ENCODE data around the gene ASPSCR1. TPM values are rescaled to one million over a fixed set of nuclear protein-coding genes. Genes with fewer than 3 reads are reported as not detected.
A peak's percentile ranks its signal among the peaks of the same experiment; 100 is the strongest.

The ASPSCR1 gene
- total RNA-seq, 1 donor from 2014 or later: 50.0 TPM

DNA sequence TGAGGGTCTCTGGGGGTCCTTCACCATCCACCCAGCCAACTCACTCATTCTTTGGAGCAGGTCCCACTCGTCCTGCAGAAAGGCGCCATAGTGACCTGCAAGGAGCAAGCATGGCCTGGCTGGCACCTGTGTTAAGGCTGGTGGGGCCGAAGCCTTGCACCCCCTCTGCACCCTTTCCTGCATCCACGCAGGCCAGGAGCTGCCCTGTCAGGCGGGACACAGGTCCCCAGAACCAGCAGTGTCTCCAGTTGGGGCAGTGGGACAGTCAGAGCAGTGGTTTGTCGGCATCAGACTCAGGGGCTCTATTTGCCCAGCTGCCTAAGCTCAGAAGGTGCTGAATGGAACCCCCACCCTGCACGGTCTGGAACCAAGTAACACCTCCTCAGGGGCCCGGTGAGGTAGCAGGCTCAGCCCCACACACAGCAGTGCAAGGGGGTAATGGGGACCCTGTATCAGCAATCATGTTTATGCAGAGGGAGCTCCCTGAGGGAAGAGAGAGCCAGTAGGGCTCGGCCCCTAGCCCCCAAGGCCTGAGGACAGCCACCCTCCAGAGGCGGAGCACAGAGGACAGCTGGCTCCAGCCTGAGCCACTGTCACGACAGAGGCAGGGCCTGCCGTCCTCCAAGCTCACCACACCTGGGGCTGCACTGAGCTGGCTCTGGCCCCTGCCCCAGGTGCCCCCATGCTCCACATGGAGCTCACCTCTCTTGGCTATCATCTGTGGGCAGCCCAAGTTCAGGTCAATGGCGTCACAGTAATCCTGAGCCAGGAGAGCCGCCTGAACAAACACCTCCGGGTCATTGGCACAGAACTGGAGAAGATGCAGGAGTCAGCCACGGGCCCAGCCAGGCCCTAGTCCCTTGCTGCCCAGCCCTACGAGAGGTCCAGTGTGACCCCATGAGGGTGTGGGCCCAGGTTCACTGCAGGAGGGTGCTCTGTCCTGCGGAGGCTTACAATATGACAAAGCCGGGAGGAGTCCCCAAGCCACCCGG lies 86.3 kb downstream of the ASPSCR1 start:
- TF ChIP-seq, protein P1, sequence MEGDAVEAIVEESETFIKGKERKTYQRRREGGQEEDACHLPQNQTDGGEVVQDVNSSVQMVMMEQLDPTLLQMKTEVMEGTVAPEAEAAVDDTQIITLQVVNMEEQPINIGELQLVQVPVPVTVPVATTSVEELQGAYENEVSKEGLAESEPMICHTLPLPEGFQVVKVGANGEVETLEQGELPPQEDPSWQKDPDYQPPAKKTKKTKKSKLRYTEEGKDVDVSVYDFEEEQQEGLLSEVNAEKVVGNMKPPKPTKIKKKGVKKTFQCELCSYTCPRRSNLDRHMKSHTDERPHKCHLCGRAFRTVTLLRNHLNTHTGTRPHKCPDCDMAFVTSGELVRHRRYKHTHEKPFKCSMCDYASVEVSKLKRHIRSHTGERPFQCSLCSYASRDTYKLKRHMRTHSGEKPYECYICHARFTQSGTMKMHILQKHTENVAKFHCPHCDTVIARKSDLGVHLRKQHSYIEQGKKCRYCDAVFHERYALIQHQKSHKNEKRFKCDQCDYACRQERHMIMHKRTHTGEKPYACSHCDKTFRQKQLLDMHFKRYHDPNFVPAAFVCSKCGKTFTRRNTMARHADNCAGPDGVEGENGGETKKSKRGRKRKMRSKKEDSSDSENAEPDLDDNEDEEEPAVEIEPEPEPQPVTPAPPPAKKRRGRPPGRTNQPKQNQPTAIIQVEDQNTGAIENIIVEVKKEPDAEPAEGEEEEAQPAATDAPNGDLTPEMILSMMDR (IDR thresholded peaks at IDR 0.05): no peak
- Mint-ChIP-seq H3K27me3 (no peaks in the 10 kb centered on the region), H3K4me1 (peaks cover 15% of the 10 kb centered on the region), H3K9me3 (no peaks in the 10 kb centered on the region), H3K36me3 (ENCODE audit: low read depth) (peaks cover 24% of the 10 kb centered on the region), H3K4me3 (peak overlapping the region; percentile 72), H3K27ac (no peak overlapping the region)
- ChIA-PET CTCF (no interaction called here), POLR2A (interaction anchor here (0.7 to 3.2 kb wide), 5 partner anchors 9 to 380 kb away, joined by 3 to 8 read pairs (median 7); partner anchors contain the start of genes ARL16 and HGS)
- intact Hi-C loops (cut with micrococcal nuclease): loop anchor here (2.0 kb wide), 1 partner anchor 27 kb away; the partner anchor contains the start of gene DCXR
- DNase-seq: no peak
- no peak for ATAC-seq (ENCODE audit: low read depth)

DNA sequence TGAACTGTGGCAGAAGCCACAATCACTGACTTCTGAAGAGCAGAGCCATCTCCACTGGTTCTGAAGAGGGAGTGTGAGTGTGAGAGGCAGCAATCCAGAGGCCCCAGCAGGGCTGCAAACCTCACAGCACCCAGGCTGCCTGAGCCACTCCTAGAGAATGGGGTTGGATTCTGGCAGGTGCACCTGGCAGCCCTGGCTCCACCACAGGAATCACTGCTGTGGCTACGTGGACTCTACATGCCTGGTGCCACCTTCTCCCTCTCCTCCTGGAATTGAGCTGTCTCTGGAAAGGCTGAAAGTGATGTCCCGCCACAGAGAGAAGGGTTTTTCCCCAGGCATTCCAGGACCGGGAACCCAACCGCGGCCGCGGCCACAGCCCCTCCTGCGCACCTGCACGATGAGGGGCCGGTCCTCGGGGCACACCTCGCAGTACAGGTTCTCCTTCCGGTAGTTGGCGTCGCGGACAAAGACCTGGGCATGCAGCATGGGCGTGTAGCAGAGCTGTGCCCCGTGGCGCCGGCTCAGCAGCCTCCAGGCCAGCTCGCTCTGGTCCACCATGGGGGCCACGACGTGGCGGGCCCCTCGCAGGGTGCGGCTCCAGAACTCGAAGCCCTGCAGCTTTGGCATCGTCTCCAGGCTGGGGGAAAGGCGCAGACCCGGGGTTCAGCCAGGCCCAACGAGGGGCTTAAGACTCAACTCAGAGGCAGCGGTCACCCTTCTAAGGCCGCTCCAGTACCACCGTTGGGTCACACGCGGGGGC lies 87.2 kb downstream of the ASPSCR1 start:
- Mint-ChIP-seq H3K4me1 (peaks cover 15% of the 10 kb centered on the region), H3K4me3 (peak overlapping the region; percentile 72), H3K27me3 (no peaks in the 10 kb centered on the region), H3K27ac (no peak overlapping the region), H3K9me3 (no peaks in the 10 kb centered on the region), H3K36me3 (ENCODE audit: low read depth) (peaks cover 20% of the 10 kb centered on the region)
- intact Hi-C loops (cut with micrococcal nuclease): loop anchor here (1.0 to 2.0 kb wide), 3 partner anchors 13 to 34 kb away; partner anchors contain the start of genes DCXR, FASN, GPS1 and RFNG
- TF ChIP-seq, protein P1 (IDR thresholded peaks at IDR 0.05): no peak
- no peak for ATAC-seq (ENCODE audit: low read depth)
- ChIA-PET CTCF (no interaction called here), POLR2A (interaction anchor here (0.8 to 3.2 kb wide), 7 partner anchors 10 to 381 kb away, joined by 5 to 14 read pairs (median 7); partner anchors contain the start of genes ARL16, DCXR, FASN and HGS)
- DNase-seq: no peak

DNA sequence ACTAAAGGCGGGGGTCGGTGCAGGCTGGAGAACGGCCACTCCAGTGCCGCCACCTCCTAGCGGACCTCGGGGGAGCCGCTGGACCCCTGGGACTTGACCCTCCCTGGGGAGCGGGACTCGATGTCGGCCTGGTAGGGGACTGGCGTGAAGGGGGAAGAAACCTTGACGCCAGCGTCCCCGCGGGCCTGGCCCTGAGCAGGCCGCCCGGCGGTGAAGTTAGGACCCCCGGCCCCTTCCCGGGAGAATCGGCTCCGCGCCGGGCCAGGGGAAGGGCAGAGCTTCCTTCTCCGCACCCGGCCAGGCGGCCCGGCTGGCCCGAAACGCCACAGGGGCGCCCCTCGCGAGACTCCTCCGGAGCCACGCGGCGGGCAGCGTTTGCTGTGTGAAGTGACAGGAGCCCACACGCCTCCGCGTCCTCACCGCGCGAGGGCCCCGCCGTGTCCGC lies 87.8 kb downstream of the ASPSCR1 start:
- DNase-seq (no peak), ATAC-seq (ENCODE audit: low read depth) (peak; percentile 47)
- peaks cover 15% of the 10 kb centered on the region for H3K4me1 Mint-ChIP-seq
- TF ChIP-seq, protein P1 (IDR thresholded peaks at IDR 0.05): no peak
- H3K36me3 Mint-ChIP-seq (ENCODE audit: low read depth): peaks cover 14% of the 10 kb centered on the region
- ChIA-PET POLR2A (interaction anchor here (0.8 to 3.2 kb wide), 8 partner anchors 10 to 382 kb away, joined by 4 to 14 read pairs (median 7); partner anchors contain the start of genes ARL16, DCXR, FASN and HGS), CTCF (no interaction called here)
- intact Hi-C loops (cut with micrococcal nuclease): loop anchor here (1.0 to 2.0 kb wide), 3 partner anchors 14 to 33 kb away; partner anchors contain the start of genes DCXR, FASN, GPS1 and RFNG
- no peaks in the 10 kb centered on the region for H3K27me3 Mint-ChIP-seq
- H3K4me3 Mint-ChIP-seq: peak overlapping the region; percentile 72
- no peak overlapping the region for H3K27ac Mint-ChIP-seq
- H3K9me3 Mint-ChIP-seq: no peaks in the 10 kb centered on the region

DNA sequence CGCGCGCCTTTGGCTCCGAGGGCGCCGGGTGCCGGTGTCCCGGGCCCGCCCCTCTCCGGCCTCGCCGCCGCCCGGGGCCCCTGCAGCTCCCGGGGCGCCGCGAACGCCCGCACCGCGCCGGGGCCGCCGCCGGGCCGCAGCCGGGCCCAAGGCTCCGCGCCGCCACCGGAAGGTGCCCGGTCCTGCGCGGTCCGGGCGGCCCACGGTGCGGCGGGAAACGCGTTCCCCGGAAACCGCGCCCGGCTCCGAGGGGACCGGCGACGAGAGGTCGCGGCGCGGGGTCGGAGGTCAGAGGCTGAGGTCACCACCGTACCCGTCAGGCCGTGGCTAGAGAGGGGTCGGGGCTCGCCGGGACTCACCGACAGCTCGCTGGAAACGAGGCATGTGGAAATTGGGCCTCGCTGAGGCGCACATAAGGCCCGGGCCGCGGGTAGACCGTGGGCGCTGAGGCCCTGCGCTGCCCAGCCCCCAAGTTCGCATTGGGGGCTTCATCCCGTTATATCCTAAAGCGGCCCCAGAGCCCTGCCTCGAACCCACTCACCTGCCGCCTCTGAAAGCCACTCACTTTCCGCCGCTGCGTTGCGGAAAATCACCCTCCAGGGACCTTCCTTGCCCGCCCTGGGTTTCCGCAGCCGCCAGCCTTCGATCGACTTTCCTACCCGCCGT lies 88.3 kb downstream of the ASPSCR1 start, which contains the start of gene DUS1L:
Gene DUS1L (minus strand): TSS at position 167 of the 666 bp plus-strand sequence. CDS start 745 bp downstream, outside the sequence.
- H3K9me3 Mint-ChIP-seq: no peaks in the 10 kb centered on the region
- CTCF ChIA-PET: no interaction called here
- peaks cover 12% of the 10 kb centered on the region for H3K36me3 Mint-ChIP-seq (ENCODE audit: low read depth)
- peak within 1 kb of the TSS; percentile 78 for H3K27ac Mint-ChIP-seq
- H3K4me3 Mint-ChIP-seq: peak within 1 kb of the TSS; percentile 84
- H3K4me1 Mint-ChIP-seq: peaks cover 15% of the 10 kb centered on the region
- intact Hi-C loops (cut with micrococcal nuclease): loop anchor here (1.0 to 2.0 kb wide), 3 partner anchors 14 to 33 kb away; partner anchors contain the start of genes DCXR, FASN, GPS1 and RFNG
- peak; percentile 89 for ATAC-seq (ENCODE audit: low read depth)
- TF ChIP-seq, protein P1 (IDR thresholded peaks at IDR 0.05): no peak
- H3K27me3 Mint-ChIP-seq: no peaks in the 10 kb centered on the region
- POLR2A ChIA-PET: interaction anchor here (0.6 to 3.2 kb wide), 10 partner anchors 11 to 382 kb away, joined by 3 to 14 read pairs (median 5); partner anchors contain the start of genes ARL16, DCXR, FASN and HGS
- peak; percentile 79 for DNase-seq

Other genes with a start within 250 kb of the ASPSCR1 start
- gene GCGR, start 173.5 kb upstream of the ASPSCR1 start, total RNA-seq: 0.20 TPM in 1 of 2 replicates, not detected in the other
- 75.0 and 90.4 TPM in 2 replicates for gene MCRIP1, start 144.3 kb upstream of the ASPSCR1 start, total RNA-seq
- not detected in 2 replicates for gene PPP1R27, start 142.6 kb upstream of the ASPSCR1 start, total RNA-seq
- 202 and 225 TPM in 2 replicates for gene P4HB, start 117.1 kb upstream of the ASPSCR1 start, total RNA-seq
- gene ARHGDIA, start 106.3 kb upstream of the ASPSCR1 start, total RNA-seq: 396 and 464 TPM in 2 replicates
- gene ALYREF, start 86.0 kb upstream of the ASPSCR1 start, total RNA-seq: 85.3 and 99.3 TPM in 2 replicates
- 64.2 and 83.8 TPM in 2 replicates for gene ANAPC11, start 85.9 kb upstream of the ASPSCR1 start, total RNA-seq
- gene NPB, start 75.4 kb upstream of the ASPSCR1 start, total RNA-seq: 0.24 and 0.27 TPM in 2 replicates
- 40.3 and 44.1 TPM in 2 replicates for gene PCYT2, start 66.2 kb upstream of the ASPSCR1 start, total RNA-seq
- 57.6 and 66.4 TPM in 2 replicates for gene SIRT7, start 59.5 kb upstream of the ASPSCR1 start, total RNA-seq
- gene MAFG, start 49.9 kb upstream of the ASPSCR1 start, total RNA-seq: 27.9 and 30.7 TPM in 2 replicates
- gene PYCR1, start 40.3 kb upstream of the ASPSCR1 start, total RNA-seq: 28.5 and 37.2 TPM in 2 replicates
- not detected in 2 replicates for gene MYADML2, start 30.4 kb upstream of the ASPSCR1 start, total RNA-seq
- gene NOTUM, start 16.4 kb upstream of the ASPSCR1 start, total RNA-seq: 0.22 TPM in 1 of 2 replicates, not detected in the other
- gene CENPX, start 45.2 kb downstream of the ASPSCR1 start, total RNA-seq: 37.4 and 41.7 TPM in 2 replicates
- 10.6 and 10.8 TPM in 2 replicates for gene LRRC45, start 45.7 kb downstream of the ASPSCR1 start, total RNA-seq
- gene RAC3, start 54.0 kb downstream of the ASPSCR1 start, total RNA-seq: 0.49 TPM in 1 of 2 replicates, not detected in the other
- gene DCXR, start 60.1 kb downstream of the ASPSCR1 start, total RNA-seq: 84.3 and 85.2 TPM in 2 replicates
- 17.7 and 18.7 TPM in 2 replicates for gene RFNG, start 74.2 kb downstream of the ASPSCR1 start, total RNA-seq
- 88.7 and 94.7 TPM in 2 replicates for gene GPS1, start 74.3 kb downstream of the ASPSCR1 start, total RNA-seq
- gene DUS1L, start 88.2 kb downstream of the ASPSCR1 start, total RNA-seq: 127 and 134 TPM in 2 replicates
- gene FASN, start 120.6 kb downstream of the ASPSCR1 start, total RNA-seq: 104 and 121 TPM in 2 replicates
- 56.6 TPM in 2 replicates for gene CCDC57, start 235.2 kb downstream of the ASPSCR1 start, total RNA-seq

All from activated B cell treated with CpG ODN at 0.5 μM for 24 hours (primary cell).